GM18517 (cell line): Measurements from ENCODE around the gene SUSD4.

ENCODE experiments used
- ATAC-seq: cut with Tn5 transposase; IDR thresholded peaks from one replicate; pipeline ENCODE4 v1.9.1; 2021; ENCODE audit warnings: mild to moderate bottlenecking, moderate library complexity; ENCODE audit not compliant: unreplicated experiment

Gene SUSD4

DNA sequence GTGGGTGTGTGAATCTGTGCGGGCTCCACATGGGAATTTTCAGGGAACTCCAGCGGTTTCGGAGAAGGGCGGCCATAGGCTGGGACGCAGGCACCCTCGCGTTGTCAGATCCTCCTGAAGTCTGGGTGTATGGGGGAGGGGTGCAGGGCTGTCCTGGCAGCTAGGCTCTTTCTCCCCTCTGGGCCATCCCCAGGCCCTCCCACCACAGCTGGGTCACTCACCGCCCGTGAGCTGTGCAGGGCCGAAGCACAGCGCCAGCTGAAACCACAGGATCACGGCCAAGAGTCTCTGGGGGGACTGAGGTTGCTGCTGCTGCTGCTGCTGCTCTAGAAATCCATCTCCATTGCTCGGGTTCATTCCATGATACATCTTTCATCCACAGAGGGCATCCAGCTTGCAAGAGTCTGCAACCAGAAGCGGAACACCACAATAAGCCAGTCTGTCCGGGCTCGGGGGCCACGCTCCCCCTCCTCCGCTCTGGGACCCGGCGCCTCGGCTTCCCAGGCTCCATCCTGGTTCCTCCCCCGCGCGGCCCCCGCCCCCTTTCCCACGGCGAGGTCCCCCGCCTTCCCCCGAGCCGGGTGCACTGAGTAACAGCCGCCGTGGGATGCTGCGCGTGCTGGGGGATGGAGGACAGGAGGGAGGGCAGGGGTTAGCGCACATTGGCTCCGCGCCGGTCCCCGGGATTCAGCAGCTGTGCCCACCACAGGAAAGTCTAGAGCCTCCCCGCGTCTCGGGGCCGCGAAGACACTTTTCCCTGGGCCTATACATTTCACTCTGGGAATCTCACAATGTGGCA is 720 bp downstream of the SUSD4 start:
- no peak for ATAC-seq

DNA sequence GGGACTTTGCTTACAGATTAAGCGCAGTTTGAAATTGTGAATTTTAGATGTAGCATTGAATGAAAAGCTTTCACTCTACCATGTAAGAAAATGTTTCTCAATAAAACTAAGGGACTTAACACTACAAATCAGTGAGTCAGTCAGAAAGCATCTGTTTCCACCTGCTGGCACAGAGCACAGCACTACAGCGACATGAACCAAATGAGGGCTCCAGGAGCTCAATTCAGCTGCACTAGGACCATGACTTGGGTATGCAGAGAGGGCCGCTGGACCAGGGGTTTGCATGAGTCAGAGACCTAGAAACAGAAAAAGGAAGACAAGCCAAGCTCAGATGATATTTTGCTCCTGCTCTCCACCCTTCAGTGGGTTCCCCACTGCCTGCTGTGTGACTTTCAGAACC is 5.2 kb downstream of the SUSD4 start:
- no peak for ATAC-seq

DNA sequence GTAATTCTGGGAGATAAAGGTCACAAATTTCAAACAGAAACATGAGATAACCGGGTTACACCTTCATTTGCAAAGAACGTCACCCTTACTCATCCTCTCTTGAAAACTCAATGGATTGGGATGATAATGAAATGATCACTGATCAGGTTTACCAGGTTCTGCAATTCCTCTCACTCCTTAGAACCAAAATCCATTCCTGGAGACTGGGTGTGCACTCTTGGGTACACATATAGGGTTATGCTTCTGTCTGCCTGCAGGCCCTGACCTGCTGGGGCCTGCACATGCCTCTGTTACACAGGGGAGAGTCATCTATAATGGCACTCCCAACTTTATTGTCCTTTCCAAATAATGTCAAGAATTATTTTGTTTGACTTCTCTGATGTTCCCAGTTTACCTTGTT is 8.3 kb downstream of the SUSD4 start:
- no peak for ATAC-seq

DNA sequence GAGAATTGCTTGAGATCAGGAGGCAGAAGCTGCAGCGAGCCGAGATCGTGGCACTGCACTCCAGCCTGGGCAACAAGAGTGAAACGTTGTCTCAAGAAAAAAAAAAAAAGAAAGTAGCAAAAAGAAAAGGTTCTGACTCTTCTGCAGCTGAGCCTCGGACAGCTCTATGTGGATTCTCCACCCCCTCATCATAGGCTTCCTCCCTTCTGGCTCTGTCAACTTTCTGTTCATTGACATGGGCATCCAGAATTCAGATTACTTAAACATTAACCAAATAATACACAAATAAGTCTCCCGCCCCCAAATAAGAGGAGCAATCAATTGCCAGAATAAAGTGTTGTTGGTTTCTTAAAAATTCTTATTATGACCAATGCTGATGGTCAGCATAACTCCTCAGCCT is 10.0 kb downstream of the SUSD4 start:
- no peak for ATAC-seq

DNA sequence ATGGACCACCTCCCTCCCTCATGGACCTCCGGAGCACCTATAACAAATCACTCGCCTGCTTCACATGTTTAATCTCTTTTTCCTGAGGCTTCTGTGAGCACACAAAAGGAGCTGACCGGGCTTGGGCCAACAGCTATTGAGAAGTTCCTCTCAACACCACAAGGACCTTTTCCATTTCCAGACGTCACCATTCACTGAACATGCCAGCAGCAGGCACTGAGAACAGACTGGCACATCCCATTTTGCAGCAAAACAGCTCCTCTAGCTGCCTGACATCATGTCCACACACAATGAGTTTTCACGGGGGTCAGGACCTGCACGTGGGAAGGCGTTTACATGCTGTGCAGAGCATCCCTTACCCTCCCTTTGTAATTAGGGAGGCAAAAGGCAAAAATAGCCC is 11.0 kb downstream of the SUSD4 start:
- ATAC-seq = no peak

DNA sequence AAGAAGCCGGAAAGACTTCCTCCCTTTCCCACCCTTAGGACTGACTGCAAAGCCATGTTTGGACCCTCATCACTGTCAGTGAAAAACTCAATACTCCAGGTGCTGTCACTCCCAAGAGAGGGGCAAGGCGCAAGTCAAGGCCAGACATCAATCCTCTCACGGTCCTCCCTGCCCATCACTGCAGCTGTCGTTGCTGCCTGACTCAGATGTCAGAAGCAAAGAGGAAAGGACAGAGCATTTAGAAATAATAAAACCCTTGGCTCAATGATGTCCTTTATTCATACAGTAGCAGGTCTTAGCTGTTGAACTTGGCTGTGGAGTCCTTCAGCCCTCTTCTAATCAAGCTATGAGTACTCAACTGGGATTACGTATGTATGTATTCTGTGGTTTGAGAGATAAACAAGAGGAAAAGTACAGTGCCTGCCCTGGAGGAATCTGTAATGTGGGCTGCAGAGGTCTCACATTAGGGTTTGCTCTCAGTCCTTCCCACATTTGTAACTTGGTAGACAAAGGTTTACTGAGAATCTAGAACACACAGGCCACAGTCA is 13.5 kb downstream of the SUSD4 start:
- no peak for ATAC-seq

DNA sequence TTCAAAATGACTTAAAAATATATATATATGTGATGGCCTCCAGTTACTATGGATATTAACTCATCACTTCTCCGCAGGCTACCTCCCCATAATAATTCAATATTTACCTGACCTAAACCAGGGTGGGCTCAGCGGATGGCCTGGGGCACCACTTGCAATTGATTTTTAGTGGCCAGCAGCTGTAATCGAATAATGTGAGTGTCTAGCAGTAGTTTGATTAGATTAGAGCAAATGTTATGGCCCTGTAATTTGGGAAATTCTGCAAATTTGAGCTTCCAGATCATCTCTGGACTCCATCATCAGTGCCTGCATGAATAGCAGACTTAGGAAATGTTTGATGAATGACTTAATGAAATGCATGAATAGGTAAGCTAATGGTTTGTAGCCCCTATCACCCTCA is 14.7 kb downstream of the SUSD4 start:
- ATAC-seq = no peak

DNA sequence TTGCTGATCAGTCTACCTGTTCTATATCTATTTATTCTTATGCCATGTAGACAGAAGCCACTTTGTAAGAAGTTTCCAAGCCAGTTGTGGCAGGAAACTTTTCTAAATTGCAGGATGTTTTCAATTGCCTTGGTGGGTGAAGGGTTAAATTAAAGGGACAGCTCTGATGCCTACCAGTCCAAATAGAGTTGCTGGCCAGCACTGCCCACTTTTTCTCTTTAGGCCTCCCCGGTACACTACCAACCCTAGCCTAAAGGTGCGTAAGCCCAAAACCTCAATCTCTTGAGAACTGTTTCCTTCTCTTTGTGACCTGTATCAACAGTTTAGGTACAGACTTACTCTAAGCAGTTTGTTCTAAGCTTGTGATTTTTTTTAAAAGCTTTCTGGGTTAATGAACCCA is 15.5 kb downstream of the SUSD4 start:
- ATAC-seq = no peak

DNA sequence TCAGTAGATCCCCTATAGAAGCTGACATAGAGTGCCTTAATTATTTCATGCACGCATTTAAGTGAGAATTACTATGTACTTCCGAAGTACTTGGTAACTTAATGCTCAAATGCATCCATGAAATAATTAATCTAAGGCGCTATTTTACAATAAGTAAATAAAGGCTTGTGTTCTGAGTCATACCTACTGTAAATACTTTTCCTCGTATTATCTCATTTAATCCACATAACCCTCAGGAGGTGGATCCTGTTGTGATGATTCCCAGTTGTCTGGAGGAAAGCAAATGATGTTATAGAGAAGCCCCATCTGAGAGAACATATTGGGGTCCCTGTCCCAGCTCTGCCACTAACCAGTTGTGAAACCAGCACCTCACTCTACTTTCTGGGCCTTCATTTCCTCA is 16.4 kb downstream of the SUSD4 start:
- ATAC-seq = no peak

DNA sequence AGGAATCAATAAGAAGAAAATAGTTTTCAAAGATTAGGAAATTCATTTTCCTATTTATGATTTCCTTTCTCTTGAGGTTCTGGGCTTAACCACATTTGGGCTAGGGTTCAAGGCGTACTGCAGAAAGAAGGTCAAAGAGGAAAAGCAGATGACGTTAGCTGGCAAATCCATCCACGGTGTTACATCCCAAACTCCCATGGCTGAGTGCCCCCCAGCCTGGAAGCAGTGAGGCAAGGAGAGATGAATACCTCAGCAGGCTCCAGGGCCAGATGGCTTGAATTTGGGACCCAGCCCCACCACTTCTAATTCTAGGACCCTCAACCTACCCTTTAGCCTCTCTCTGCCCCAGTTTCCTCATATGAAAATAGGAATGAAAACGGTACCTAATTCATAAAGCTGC is 17.7 kb downstream of the SUSD4 start:
- no peak for ATAC-seq

DNA sequence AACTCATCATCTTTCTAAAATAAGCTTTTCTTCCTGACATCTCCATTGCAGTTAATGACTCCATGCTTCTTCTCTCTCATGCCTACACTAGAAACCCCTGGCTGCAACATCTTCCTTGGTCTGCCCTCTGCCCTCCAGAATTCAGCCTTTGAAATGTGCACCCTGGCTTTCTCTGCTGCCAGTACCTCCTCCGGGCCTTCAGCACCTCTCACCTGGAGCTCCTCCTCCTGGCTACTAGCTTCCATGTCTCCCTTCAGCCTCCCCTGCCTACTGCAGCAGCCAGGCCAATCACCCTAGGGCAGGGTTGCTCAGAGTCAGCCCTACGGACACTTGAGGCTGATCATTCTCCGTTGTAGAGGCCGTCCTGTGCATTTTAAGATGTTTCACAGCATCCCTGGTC is 18.3 kb downstream of the SUSD4 start:
- no peak for ATAC-seq

DNA sequence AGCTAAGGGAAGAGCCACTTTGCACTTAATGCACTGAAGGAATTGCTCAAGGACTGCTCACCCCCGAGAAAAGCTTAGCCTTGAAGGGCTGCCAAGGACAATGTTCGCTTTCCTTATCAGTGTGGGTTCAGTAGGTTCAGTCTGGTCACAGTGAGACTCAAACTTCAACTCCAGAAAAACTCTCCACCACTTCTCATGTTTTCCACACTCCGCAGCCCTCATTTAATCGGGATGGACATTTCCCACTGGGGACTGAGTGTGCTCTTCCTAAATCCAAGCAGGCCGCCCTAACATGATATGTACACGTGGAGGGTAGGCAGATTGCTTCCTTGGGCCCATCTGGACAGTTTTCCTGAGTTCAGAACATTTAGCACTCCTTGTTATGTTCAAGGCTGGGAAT is 19.5 kb downstream of the SUSD4 start:
- no peak for ATAC-seq

DNA sequence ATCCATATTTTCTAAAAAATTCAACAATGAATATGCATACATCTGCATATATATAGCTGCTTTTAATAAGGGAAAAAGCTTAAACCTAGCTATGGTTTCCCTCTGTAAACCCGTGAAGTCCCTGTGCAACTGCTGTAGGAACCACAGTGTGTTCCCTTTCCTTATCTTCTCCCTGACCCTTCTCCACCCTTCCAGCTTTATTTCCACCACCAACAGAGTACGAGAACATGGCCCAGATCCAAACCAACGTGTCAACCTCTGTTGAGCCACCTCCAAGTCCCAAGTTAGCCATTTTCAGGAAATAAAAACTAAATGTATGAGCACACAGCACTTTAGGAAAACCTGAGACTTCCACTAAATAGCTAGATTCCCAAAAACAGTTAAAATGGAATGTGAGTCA is 20.3 kb downstream of the SUSD4 start:
- no peak for ATAC-seq

DNA sequence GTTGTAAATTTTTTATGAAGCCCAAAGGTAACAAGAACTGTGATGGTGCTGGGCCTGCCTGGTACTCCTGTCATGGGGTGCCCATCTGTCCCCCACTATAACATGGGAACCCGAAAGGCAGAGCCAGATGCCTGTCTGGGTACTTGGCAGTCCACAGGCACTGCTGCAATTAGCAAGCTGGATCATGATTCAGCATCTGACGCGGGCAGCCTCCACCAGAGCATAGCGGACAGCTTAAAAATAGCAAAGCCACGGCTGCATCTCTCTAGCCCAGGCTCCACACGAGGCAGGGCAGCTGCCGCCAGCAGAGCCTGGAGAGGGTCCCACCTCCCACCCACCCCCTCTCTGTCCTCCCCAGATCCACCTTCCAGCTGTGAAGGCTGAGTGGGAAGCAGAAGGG is 22.9 kb downstream of the SUSD4 start:
- ATAC-seq = no peak

DNA sequence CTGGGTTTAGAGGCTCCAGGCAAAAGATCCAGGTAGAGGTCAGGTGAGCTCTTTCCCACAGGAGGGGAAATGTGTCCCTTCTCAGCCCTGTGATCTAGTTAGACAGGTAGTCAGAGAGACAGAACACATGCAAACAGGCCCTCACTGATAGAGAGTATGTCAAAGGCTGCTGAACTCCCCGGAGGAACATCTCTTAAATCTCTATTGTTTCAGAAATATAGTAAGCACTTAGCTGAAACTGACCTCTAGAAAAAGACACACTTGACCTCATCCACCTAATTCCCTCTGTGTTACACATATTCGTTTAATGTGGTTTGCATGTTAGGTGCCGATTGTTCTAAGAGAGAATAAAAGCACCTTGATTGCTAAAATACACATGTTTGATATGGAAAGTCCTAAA is 23.3 kb downstream of the SUSD4 start:
- no peak for ATAC-seq

DNA sequence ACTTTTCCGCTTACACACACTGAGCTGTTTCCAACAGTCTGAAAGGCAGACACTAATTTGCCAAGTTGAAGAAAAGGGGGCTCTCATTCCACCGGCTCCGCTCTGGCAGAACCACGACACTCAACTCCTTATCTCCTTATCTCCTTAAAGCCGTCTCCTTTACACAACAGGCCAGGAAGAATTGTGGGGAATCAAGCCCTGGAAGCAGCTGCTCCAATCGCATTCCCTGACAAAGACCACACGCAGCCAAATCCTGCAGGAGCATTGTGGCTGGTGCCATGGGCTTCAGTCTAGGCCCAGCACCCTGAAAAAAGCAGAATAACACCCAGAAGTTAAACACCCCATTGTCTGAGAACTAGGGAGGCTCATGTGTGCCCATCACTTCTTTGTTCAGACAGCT is 24.1 kb downstream of the SUSD4 start:
- ATAC-seq = no peak

DNA sequence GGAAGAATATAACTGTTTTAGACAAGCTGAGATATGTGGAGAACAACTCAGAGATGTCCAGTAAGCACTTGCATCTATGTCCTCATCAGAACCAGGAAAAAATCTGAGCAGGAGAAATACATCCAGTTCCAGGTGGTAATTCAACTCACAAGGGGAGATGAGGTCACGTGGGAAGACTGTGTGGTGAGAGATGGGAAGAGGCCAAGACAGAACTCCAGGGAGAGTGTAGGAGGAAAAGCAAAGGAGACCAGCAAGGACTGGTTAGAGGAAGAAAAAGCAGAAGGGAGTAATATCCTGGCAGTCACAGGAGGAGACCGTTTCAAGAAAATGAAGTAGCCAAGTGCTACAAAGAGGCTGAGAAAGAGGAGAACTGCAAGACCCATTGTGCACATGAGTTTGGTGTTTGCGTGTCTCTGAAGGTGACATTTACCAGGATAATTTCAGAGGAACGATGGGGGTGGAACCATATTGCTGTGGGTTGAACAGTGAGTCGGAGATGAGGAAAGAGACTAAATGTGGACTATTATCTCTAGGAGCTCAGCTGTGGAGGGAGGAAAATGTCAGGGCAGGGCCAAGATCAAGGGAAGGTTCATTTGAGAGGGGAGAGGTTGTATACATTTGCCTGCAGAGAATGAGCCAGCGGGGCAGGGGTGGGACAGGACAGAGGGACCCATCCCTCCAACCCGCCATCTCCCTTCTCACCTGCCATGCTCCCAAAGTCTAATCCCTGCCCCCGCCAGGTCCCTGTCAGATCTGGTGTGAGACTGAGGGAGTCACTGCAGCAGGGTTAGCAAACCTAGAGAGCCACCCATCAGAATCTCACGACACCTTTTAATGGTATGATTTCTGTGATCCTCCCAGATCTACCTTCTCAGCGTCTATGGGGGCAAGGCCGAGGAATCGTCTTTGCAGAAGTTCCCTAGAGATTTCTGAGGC is 24.9 kb downstream of the SUSD4 start:
- no peak for ATAC-seq

DNA sequence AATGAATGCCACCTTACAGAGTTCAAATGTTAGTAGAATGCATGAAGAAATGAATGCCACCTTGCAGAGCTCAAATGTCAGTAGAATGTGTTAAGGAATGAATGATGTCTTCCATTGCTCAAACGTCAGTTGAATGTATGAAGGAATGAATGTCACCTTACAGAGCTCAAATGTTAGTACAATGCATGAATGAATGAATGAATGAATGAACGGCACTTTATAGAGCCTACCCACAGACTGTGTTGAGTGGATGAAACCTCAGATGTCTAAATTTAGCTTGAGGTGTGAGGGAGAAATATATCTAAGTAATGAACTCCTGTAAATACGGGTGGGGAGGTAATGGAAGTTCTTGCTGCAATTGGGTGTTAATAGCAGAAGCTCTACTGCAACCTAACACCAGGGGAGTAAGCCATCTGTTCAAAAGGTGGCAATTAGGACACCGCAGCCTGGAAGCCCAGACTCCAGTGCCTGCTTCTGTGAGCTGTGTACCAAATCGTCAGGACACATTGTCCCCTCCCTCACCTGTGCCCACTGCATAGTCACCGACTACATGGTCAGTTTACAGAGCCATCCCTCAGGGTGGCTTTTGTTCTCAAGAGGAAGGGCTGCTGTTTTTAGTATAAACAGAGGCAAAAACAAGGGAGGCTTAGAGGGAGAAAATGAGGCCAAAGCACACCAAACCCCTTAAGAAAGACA is 26.7 kb downstream of the SUSD4 start:
- no peak for ATAC-seq

DNA sequence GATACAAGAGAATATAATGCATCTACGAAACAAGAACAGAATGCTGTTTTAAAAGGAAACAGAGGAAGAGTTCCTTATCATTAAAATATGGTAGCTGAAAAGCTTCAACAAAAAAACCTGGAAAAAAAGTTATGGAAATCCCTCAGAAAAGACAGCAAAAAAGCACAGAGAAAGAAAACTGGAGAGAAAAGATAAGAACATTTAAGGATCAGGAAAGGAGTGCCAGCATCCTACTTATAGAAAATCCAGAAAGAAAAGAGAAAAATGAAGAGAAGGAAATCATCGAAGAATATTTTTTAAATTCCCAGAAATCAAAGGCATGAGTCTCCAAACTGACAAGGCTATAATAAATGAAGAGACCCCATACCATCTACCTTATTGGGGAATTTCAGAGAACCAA is 29.8 kb downstream of the SUSD4 start:
- no peak for ATAC-seq

DNA sequence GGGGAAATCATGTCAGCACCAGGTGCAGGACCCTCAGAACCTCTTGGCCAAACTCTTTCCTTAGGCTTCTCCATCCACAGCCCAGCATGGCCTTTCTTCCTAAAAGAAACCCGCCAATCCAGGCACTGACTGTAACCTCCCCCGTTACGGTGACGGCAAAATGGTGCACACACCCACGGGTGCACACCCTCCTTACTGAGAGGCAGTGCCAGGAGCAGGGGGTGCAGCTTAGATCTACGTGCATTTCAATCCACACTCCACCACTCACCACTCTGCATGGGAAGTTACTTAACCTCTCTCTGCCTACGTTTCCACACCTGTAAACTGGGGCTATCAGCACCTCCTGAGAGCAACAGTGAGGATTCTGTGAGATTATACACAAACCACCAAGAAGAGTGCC is 31.0 kb downstream of the SUSD4 start:
- no peak for ATAC-seq

DNA sequence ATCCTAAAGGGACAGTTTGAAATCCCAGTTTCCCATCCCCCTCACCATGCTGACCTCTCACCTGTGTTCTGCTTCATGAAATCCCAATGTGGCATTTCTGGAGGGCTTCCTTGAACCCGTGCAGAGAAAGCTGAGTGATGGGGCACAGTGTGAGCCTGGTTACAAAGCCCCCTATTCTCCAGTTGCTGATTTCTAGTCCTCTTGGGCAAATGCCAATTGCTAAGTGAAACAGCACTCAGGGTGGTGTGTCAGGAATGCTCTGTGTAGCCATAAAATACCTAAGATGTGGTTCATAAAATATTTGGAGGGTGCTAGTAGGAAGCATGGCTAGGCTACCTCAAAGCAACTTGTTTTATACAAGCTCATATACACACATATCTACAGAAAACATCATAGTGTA is 32.0 kb downstream of the SUSD4 start:
- no peak for ATAC-seq
